Peyer's patch (tissue), 4 donors: ENCODE results near the gene WDR74.

Source experiments
- CTCF ChIP-seq, 6 experiments: fragments of 450-650 bp in 4 of 6; fragments of 200-600 bp in 2 of 6; sonication (generic) in 1 of 6; IDR thresholded peaks; one replicate each; pipeline ENCODE4 v1.5.1; 2017 to 2019; ENCODE audit warnings: antibody characterized with exemption in 6 of 6, mild to moderate bottlenecking in 3 of 6, moderate library complexity in 1 of 6
- POLR2A ChIP-seq, 2 donors: fragments of 450-650 bp; IDR thresholded peaks; one replicate each; pipeline ENCODE4 v1.5.1; 2017; ENCODE audit warnings: antibody characterized with exemption in 2 of 2, mild to moderate bottlenecking in 2 of 2, moderate library complexity in 2 of 2

DNA sequence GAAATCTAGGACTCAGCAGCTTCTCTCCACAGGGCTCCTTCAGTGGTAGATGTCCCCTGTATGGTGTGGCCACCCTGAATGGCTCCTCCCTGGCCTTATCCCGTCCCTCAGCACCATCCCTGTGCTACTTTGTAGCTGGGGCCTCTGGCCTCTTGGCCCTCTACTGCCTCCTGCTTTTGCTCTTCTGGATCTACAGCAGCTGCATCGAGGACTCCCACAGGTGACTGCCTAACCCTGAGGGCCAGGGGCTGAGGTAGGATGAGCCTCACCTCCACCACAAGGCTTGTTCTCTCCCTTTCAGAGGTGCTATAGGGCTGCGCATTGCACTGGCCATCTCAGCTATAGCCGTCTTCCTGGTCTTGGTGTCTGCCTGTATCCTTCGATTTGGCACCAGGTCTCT lies 50.4 kb downstream of the WDR74 start:
- TF ChIP-seq CTCF (IDR thresholded peaks at IDR 0.05) (no peak), POLR2A (IDR thresholded peaks at IDR 0.05) (no peak)
